ENCODE measurements around the gene TEDC1.

TEDC1 gene, protein sequence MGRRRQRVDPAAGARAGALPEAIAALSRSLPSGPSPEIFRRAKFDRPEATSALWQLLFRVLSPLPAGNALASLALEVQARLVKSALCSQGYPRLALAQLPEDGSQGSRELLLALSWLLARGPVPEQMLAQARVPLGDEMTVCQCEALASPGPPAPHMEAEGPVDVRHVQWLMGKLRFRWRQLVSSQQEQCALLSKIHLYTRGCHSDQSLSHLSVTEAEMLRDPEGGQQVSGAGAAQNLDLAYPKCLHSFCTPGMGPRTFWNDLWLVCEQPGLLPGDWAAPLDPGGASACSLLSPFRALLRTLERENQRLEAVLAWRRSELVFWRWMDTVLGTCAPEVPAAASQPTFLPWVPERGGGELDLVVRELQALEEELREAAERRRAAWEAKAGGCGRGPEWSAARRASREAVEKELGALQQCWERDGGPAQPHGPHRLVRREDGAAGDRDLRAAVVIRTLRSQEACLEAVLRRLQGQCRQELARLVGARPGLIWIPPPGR

DNA sequence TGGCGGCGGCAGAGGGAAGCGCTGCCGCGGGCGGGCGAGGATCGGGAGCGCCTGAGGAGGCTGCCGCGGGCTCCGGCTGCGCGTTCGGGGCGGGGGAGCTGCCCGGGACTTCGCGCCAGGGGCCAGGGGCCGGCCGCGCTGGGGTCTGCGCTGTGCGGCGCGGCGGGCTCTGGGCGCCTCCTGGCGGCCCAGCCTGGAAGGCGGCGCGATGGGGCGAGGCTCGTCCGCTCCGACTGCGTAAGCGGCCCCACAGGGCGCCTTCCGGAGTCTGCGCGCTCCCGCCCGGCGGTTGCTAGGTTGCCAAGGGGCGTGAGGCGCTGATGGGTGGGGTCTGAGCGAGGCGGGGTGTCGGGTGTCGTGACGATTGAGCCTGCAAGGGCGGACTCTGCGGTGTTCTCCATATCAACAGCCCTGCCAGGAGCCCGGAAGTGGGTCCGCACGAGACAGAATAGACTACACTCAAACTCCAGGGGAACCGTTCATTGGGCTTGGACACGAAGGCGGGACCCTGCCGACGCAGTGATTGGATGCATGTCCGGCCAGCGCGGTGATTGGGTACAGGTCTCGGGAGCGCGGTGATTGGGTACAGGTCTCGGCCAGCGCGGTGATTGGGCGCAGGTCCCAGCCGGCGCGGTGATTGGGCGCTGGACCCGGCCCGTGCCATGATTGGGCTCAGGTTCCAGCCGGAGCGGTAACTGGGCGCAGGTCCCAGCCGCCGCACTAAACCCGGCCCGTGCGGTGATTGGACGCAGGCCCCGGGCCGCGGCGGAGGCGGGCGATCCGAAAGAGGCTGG, at the start of gene TEDC1:
TEDC1 (plus strand) TSS at position 675 of the 794 bp plus-strand sequence. CDS start 130 bp downstream, outside the sequence.
- TF ChIP-seq ZNF274 (IDR thresholded peaks at IDR 0.05; ENCODE audit: low read depth, low read length): no peak
- peak within 1 kb of the TSS; percentile 92 for H3K4me3 ChIP-seq (ENCODE audit: low read length)

DNA sequence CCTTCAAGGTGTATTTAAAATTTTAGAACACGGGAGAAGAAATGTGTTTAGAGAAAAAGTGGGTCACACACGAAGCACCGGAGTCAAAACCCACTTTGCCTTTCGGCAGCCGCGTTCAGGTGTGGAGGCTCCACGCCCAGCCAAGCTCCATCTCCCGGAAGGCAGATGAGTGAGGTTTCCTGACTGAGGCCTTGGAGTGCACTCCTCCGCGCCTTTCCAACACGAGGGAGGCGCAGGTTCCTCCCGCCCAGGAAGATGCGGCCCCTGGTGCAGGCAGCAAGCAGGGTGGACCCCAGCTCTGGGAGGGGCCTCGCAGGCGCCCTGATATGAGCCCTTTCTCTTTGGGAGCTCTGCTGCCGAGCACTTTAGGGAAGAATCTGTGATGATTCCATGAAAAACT, 48.9 kb upstream of the TEDC1 start:
- no peak overlapping the region for H3K4me3 ChIP-seq (ENCODE audit: low read length)
- no peak for TF ChIP-seq ZNF274 (IDR thresholded peaks at IDR 0.05; ENCODE audit: low read depth, low read length)

DNA sequence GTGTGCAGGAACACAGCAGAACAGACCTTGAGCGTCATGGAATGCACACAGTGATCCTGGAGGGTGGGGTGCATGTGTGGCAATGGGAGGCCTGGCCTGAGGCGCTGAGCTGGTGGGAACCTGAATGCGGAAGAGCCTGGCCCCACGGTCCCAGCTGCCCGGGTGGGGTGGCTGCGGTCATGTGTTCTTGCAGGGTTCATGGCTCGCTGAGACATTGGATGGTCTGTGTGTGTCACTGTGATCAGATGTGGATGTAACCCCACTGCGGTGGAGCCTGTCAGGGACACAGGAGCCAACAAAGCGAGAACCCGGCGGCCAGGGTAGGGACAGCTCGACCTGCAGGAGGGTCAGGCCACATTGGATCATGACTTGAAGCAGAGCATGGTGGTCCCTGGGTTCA, 48.2 kb upstream of the TEDC1 start:
- no peak for TF ChIP-seq ZNF274 (IDR thresholded peaks at IDR 0.05; ENCODE audit: low read depth, low read length)
- H3K4me3 ChIP-seq (ENCODE audit: low read length): no peak overlapping the region

DNA sequence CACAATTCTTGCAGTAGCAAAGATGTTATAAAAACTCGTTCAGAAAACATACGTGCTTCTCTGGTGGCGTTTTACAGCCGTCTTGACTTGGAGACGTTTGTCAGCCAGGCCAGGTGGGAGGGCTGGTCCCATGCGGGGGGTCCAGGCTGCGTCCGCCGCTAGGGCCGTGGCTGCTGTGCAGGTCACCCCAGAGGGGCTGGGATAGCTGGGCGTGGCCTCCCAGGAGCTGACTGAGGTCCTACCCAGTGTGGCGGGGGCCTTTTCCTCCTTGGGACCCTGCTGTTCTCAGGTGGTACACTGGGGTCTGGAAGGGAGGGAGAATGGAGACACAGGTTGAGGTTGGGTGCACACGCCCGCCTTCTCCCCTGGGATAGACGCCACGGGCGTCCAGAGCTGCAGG, 46.2 kb upstream of the TEDC1 start:
- H3K4me3 ChIP-seq (ENCODE audit: low read length): no peak overlapping the region
- no peak for TF ChIP-seq ZNF274 (IDR thresholded peaks at IDR 0.05; ENCODE audit: low read depth, low read length)

DNA sequence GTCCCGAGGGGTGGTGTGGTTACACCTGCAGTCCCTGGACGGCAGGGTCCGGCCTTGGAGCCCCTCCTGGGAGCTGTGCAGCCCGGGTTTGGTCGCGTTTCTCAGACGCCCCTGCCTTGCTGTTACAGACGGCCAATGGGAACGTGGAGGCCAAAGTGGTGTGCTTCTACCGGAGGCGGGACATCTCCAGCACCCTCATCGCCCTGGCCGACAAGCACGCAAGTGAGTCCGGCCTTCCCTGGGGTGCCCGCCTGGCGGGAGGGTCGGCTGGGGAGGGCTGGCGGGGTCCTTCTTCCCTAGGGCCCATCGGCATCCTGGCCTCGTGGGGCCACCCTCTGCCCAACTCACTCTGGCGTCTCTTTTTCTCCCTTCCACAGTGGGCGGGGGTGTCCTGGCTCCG, 45.8 kb upstream of the TEDC1 start:
- no peak for TF ChIP-seq ZNF274 (IDR thresholded peaks at IDR 0.05; ENCODE audit: low read depth, low read length)
- H3K4me3 ChIP-seq (ENCODE audit: low read length): no peak overlapping the region

GRCh38 chr14:105445901-105446845, 44.9 kb upstream of the TEDC1 start:
- TF ChIP-seq ZNF274 (IDR thresholded peaks at IDR 0.05; ENCODE audit: low read depth, low read length): no peak

GRCh38 chr14:105446971-105447370, 44.1 kb upstream of the TEDC1 start:
- no peak overlapping the region for H3K4me3 ChIP-seq (ENCODE audit: low read length)
- no peak for TF ChIP-seq ZNF274 (IDR thresholded peaks at IDR 0.05; ENCODE audit: low read depth, low read length)

More at GRCh38 chr14:105445901-105446845, 44.9 kb upstream of the TEDC1 start:
- no peak overlapping the region for H3K4me3 ChIP-seq (ENCODE audit: low read length)

DNA sequence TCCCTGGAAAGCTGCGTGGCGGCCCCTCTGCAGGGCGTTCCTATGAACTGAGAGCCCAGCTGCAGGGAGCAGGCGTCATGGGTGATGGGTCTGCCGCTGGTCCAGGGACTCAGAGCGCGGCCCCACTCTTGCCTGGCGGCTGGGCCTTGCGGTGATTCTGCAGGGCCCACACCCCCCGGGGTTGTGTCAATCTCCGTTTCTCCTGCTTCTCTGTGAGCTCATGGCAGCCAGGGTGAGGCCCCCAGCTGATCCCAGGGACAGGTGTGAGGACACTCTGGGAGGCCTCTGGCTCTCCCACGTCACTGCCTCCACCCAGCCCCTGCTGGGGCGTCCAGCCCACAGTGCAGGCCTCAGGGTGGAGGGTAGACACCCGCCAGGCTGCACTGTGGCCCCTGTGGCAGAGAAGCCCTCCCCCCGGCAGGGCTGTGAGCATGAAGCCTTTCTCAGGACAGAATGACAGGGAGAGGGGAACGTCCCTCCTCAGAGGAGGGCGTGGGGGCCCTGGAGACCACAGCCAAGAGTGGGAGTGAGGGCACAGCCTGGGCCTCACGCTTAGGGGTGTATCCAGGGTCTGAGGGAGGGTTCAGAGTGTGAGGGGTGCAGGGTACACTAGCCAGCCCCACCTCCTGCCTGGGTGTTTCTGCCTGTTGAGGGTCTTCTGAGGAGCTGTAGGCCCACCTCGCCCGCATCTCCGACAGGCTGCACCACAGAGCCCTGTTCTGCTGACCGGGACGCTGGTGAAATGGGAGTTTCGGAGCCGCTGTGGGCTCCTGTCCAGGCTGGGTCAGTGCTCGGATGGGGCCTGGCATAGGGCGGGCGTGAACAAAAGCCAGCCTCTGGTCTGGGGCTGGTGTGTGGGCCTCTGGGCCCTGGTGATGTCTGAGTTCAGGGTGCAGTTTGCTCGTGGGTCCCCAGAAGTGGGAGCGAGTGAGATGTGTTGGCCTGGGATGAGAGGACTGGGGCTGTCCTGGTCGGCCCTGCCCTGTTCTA, 43.1 kb upstream of the TEDC1 start:
- TF ChIP-seq ZNF274 (IDR thresholded peaks at IDR 0.05; ENCODE audit: low read depth, low read length): no peak
- H3K4me3 ChIP-seq (ENCODE audit: low read length): no peak overlapping the region

- no peak for TF ChIP-seq ZNF274 (IDR thresholded peaks at IDR 0.05; ENCODE audit: low read depth, low read length)
- H3K4me3 ChIP-seq (ENCODE audit: low read length): no peak overlapping the region
Observed at GRCh38 chr14:105448706-105449111, 42.3 kb upstream of the TEDC1 start.

DNA sequence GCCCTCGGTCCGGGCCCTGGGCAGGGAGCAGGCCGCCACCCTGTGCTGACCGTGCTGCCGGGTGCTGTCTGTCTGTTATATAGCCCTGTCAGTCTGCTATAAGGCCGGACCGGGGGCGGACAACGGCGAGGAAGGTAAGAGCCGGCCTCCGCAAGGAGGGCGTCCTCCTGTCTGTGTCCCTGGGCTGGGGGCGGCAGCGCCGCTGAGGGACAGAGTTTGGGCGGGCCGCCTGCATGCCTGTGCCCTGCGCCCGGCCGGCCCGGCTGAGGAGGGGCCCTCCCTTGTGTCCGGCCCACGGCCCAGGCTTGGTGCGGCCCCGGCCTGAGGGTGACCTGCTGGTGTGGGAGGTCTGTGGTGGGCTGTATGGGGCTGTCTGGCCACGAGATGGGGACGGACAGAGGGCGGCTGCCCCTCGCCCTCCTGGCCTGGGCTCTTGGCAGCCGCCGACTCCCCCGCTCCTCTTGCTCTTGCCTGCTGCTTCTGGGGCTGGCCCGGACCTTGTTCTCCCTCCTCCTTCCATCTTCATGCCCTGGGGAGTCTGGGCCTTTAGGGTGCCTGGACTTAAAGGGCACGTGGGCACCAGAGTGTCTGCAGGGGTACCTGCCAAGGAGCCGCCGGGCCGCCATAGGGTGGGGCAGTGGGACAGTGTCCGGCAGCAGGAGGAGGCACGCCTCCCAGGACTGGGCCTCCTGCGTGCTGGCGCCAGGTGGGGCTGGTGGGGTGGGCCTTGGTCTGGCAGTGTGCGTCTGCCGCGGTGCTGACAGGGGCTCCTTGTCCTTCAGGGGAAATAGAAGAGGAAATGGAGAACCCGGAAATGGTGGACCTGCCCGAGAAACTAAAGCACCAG, 41.5 kb upstream of the TEDC1 start:
- no peak overlapping the region for H3K4me3 ChIP-seq (ENCODE audit: low read length)
- no peak for TF ChIP-seq ZNF274 (IDR thresholded peaks at IDR 0.05; ENCODE audit: low read depth, low read length)

GRCh38 chr14:105450123-105450505, 40.9 kb upstream of the TEDC1 start:
- no peak for TF ChIP-seq ZNF274 (IDR thresholded peaks at IDR 0.05; ENCODE audit: low read depth, low read length)
- no peak overlapping the region for H3K4me3 ChIP-seq (ENCODE audit: low read length)
